ENCODE data around the gene TEX101. TPM values are rescaled to one million over a fixed set of nuclear protein-coding genes. Genes with fewer than 3 reads are reported as not detected.
"Not testable (repeated sequence)": the region's sequence is repeated elsewhere in the genome, so short reads cannot be mapped to it uniquely, and the experiment has no call there.

The TEX101 gene
- total RNA-seq, 1 donor from 2014 or later = not detected

DNA sequence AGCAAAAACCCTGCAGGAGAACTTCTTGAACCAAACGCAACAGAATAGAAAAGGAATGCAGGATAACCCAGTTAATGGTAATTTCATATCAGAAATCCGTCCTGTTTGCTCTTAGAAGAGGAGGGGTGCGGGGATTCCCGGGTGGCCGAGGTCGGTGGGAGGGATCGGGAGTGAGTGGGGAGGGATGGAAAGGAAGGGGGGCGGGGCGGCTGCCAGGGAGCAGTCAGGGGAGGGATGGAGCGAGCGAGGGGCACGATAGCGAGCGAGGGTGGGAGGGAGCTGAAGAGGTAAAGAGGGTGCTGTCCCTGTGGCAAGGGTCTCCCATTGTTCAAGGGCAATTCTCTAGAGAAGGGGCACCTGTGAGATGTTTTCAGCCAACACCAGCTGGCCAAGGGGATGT is 34.7 kb upstream of the TEX101 start:
- no peak for DNase-seq (ENCODE audit: extremely low spot score, unreplicated experiment)
- H3K4me1 Mint-ChIP-seq (ENCODE audit: unreplicated experiment) = no peaks in the 10 kb centered on the region
- no peaks in the 10 kb centered on the region for H3K9me3 Mint-ChIP-seq
- no peaks in the 10 kb centered on the region for H3K36me3 Mint-ChIP-seq
- no peak overlapping the region for H3K27ac Mint-ChIP-seq
- H3K27me3 Mint-ChIP-seq = peaks cover 6% of the 10 kb centered on the region
- H3K4me3 Mint-ChIP-seq = no peak overlapping the region
- TF ChIP-seq CTCF (conservative IDR thresholded peaks at IDR 0.05) = no peak

- Mint-ChIP-seq H3K36me3 (no peaks in the 10 kb centered on the region), H3K4me1 (ENCODE audit: unreplicated experiment) (no peaks in the 10 kb centered on the region), H3K9me3 (no peaks in the 10 kb centered on the region), H3K27me3 (peaks cover 6% of the 10 kb centered on the region), H3K4me3 (no peak overlapping the region), H3K27ac (no peak overlapping the region)
- DNase-seq (ENCODE audit: extremely low spot score, unreplicated experiment) = no peak
- TF ChIP-seq CTCF (conservative IDR thresholded peaks at IDR 0.05) = no peak
Measured at GRCh38 chr19:43380771-43381386, 33.8 kb upstream of the TEX101 start.

- H3K4me1 Mint-ChIP-seq (ENCODE audit: unreplicated experiment); DNase-seq (ENCODE audit: extremely low spot score, unreplicated experiment); H3K4me3 Mint-ChIP-seq; H3K27ac Mint-ChIP-seq; H3K36me3 Mint-ChIP-seq; H3K9me3 Mint-ChIP-seq; H3K27me3 Mint-ChIP-seq: not testable (repeated sequence)
Measured at GRCh38 chr19:43382586-43383216, 32.0 kb upstream of the TEX101 start.

DNA sequence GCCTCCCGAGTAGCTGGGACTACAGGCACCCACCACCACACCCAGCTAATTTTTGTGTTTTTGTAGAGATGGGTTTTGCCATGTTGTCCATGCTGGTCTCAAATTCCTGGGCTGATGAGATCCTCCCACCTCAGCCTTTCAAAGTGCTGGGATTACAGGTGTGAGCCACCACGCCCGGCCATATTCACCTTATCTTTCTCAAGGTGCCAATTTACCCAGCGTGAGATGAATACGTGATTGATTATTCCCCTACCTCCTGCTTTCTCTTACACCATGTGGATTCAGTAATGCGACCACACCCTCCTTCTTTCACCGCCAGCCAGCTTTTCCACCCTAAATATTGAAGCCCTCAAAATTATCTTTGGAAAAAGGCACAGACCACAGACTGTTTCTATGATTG is 31.4 kb upstream of the TEX101 start:
- not testable (repeated sequence) for H3K9me3 Mint-ChIP-seq

GRCh38 chr19:43383759-43384158 is 30.9 kb upstream of the TEX101 start:
- H3K27ac Mint-ChIP-seq; H3K36me3 Mint-ChIP-seq; H3K4me1 Mint-ChIP-seq (ENCODE audit: unreplicated experiment); DNase-seq (ENCODE audit: extremely low spot score, unreplicated experiment); H3K4me3 Mint-ChIP-seq; H3K27me3 Mint-ChIP-seq; H3K9me3 Mint-ChIP-seq: not testable (repeated sequence)

More for the DNA sequence above, 31.4 kb upstream of the TEX101 start:
- H3K27ac Mint-ChIP-seq; H3K27me3 Mint-ChIP-seq; H3K36me3 Mint-ChIP-seq; H3K4me3 Mint-ChIP-seq; DNase-seq (ENCODE audit: extremely low spot score, unreplicated experiment); H3K4me1 Mint-ChIP-seq (ENCODE audit: unreplicated experiment): not testable (repeated sequence)

DNA sequence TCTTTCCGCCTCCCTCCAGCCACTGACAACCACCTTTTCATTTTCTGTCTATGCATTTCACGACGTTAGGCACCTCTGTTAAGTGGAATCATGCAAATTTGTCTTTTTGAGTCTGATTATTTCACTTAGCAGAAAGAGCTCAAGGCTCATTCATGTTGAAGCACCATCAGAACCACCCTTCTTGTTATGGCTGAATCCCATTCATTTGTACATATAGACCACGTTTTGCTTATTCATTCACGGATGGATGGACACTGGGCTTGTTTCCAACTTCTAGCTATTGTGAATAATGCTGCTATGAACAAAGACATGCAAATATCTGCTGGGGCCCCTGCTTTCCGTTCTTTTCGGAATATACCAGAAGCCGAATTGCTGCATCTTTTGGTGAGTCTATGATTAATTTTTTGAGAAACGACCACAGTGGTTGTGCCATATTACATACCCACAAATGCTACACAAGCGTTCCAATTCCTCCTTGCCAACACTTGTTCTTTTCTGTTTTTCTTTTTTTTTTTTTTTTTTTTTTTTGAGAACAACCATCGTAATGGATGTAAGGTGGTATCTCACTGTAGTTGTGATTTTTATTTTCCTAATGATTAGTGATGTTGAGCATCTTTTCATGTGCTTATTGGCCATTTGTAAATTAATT is 23.7 kb upstream of the TEX101 start:
- not testable (repeated sequence) for H3K27me3 Mint-ChIP-seq; H3K27ac Mint-ChIP-seq; DNase-seq (ENCODE audit: extremely low spot score, unreplicated experiment); H3K36me3 Mint-ChIP-seq; H3K4me3 Mint-ChIP-seq; H3K4me1 Mint-ChIP-seq (ENCODE audit: unreplicated experiment); H3K9me3 Mint-ChIP-seq

DNA sequence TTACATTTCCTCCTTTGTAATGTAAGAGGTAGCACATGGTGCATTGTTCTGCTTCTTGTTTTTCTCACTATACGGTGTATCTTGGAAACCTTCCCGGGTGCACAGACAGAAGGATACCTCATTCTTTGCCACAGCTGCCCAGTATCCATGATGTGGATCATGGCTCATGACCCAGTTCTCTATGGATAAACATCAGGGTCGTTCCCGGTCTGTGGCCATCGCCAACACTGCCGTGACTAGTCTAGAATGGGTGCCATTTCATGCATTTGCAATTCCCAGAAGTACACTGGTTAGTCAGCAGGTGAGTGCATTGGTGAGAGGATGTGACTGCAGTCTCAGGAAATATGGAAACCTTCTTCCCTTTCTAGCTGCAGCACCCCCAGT is 23.1 kb upstream of the TEX101 start:
- DNase-seq (ENCODE audit: extremely low spot score, unreplicated experiment); H3K4me1 Mint-ChIP-seq (ENCODE audit: unreplicated experiment); H3K9me3 Mint-ChIP-seq; H3K4me3 Mint-ChIP-seq; H3K27ac Mint-ChIP-seq; H3K27me3 Mint-ChIP-seq; H3K36me3 Mint-ChIP-seq: not testable (repeated sequence)

DNA sequence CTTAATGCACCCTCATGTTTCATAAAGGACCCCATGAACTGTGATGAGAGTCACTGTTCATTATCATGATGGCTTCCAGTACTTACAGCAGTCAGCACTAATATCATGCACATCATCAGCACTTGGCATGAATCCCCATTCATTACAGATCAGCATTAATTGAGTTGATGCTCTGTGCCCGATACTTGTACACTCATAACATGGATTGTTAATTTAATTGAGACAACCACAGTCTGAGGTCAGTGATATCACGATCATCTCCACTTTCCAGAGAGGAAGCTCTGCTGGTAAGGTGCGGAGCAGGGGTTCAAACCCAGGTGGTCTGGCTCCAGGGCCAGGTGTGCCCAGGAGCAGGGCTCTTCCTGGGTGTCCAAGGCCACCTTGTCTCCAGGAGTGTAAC is 21.2 kb upstream of the TEX101 start:
- H3K9me3 Mint-ChIP-seq; H3K27me3 Mint-ChIP-seq; H3K27ac Mint-ChIP-seq; H3K4me3 Mint-ChIP-seq; DNase-seq (ENCODE audit: extremely low spot score, unreplicated experiment); H3K4me1 Mint-ChIP-seq (ENCODE audit: unreplicated experiment); H3K36me3 Mint-ChIP-seq: not testable (repeated sequence)
